ENCODE data around the gene HIVEP3. TPM values are rescaled to one million over a fixed set of nuclear protein-coding genes. Genes with fewer than 3 reads are reported as not detected.

The HIVEP3 gene
- total RNA-seq, 1 donor from 2014 or later, result 11.6 TPM

DNA sequence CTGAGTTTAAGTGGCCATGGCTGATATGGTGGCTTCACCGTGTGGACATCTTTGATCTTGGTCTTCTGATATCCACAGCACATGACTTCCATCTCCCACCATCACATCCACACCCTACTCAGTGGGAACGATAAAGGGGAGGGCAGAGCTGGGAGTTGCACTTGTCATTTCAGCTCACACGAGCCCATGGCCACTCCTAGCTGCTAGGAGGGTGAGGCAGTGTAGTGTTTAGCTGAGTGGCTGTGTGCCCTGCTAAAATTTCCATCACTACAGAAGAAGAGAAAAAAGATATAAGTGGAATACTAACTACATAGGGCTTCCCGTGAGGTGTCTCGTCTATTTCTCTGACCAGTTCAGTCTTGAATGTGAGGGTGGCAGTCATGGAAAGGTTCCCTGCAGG, 310.9 kb downstream of the HIVEP3 start:
- TF ChIP-seq, protein P1, sequence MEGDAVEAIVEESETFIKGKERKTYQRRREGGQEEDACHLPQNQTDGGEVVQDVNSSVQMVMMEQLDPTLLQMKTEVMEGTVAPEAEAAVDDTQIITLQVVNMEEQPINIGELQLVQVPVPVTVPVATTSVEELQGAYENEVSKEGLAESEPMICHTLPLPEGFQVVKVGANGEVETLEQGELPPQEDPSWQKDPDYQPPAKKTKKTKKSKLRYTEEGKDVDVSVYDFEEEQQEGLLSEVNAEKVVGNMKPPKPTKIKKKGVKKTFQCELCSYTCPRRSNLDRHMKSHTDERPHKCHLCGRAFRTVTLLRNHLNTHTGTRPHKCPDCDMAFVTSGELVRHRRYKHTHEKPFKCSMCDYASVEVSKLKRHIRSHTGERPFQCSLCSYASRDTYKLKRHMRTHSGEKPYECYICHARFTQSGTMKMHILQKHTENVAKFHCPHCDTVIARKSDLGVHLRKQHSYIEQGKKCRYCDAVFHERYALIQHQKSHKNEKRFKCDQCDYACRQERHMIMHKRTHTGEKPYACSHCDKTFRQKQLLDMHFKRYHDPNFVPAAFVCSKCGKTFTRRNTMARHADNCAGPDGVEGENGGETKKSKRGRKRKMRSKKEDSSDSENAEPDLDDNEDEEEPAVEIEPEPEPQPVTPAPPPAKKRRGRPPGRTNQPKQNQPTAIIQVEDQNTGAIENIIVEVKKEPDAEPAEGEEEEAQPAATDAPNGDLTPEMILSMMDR (IDR thresholded peaks at IDR 0.05), result no peak
- H3K36me3 ChIP-seq, result no peaks in the 10 kb centered on the region
- DNase-seq (no peak), ATAC-seq (peak; percentile 18 to 37)
- H3K4me1 ChIP-seq, result peaks cover 13% of the 10 kb centered on the region
- no peaks in the 10 kb centered on the region for H3K27me3 ChIP-seq (ENCODE audit: low read depth)
- no peak overlapping the region for H3K27ac ChIP-seq
- H3K4me3 ChIP-seq, result no peak overlapping the region
- no peaks in the 10 kb centered on the region for H3K9me3 ChIP-seq
- intact Hi-C loops (cut with DNase I), result no loop called here

DNA sequence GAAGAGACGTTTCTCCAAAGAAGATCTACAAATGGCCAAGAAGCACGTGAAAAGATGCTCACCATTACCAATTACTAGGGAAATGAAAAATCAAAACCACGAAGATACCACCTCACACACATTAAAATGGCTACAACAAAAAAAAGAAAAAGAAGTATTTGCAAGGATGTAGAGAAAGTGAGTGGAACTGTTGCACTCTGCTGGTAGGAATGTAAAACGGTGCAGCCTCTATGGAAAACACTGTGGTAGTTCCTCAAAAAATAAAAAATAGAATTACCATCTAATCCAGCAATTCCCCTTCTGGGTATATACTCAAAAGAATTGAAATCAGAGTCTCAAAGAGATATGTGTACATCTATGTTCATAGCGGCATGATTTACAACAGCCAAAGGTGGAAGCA, 318.8 kb downstream of the HIVEP3 start:
- H3K4me3 ChIP-seq, result no peak overlapping the region
- no peaks in the 10 kb centered on the region for H3K27me3 ChIP-seq (ENCODE audit: low read depth)
- intact Hi-C loops (cut with DNase I), result no loop called here
- H3K9me3 ChIP-seq, result peaks cover 5% of the 10 kb centered on the region
- TF ChIP-seq, protein P1 (IDR thresholded peaks at IDR 0.05), result peak; percentile 26
- ATAC-seq (no peak), DNase-seq (no peak)
- no peaks in the 10 kb centered on the region for H3K4me1 ChIP-seq
- H3K27ac ChIP-seq, result no peak overlapping the region
- no peaks in the 10 kb centered on the region for H3K36me3 ChIP-seq

DNA sequence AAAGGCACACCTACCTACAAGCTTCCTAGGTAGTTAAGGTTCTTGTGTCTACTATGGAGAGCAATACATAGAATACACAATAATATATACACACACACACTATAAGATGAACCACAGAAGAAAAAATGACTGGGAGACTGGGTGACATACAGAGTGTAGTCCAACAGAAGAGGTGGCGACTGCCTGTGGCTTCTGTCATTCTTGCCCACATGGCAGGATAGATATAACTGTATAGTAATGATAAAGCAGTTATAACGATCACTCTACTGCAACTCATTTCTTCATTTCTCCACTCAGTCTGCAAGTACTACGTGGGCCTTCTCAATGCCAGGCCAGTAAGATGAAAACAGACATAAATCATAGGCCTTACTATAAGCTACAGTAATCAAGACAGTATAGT, 320.4 kb downstream of the HIVEP3 start:
- Histone ChIP-seq H3K4me1 (no peaks in the 10 kb centered on the region), H3K27ac (no peak overlapping the region), H3K9me3 (peaks cover 5% of the 10 kb centered on the region), H3K36me3 (no peaks in the 10 kb centered on the region), H3K4me3 (no peak overlapping the region), H3K27me3 (ENCODE audit: low read depth) (no peaks in the 10 kb centered on the region)
- intact Hi-C loops (cut with DNase I), result no loop called here
- TF ChIP-seq, protein P1 (IDR thresholded peaks at IDR 0.05), result no peak
- no peak for DNase-seq
- no peak for ATAC-seq

DNA sequence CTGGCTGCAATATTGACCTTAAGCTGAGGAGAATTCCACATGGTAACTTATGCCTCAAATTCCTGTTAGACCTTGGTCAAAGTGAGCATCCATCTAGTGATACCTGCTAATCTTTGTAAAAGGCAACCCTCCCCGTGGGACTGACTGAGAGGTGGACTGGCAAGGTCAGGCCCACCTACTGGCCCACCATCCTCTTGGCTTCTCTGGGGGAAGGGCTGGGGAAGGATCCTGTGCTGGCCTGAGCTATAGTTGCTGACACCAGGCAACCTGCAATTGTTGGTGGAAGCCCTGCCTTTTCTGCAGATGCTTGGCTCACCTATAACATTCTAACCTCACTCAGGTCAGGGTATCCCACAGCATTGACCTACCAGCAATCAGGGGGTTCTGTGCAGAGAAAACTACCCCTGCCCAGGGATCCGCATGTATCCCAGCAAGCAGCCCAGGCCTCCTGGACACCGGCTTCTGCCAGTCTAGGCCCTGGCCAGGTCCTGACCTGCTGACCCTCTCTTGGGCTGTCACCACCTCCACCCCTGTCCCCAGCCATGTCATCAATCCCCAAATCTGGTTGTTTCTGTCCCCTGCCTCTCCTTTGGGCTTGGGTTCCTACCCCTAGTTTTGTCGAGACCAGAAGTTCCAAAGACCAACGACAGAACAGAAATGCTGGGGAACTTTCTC, 326.1 kb downstream of the HIVEP3 start:
- H3K9me3 ChIP-seq, result no peaks in the 10 kb centered on the region
- no peak for DNase-seq
- H3K27me3 ChIP-seq (ENCODE audit: low read depth), result no peaks in the 10 kb centered on the region
- H3K4me3 ChIP-seq, result no peak overlapping the region
- intact Hi-C loops (cut with DNase I), result no loop called here
- H3K27ac ChIP-seq, result no peak overlapping the region
- H3K4me1 ChIP-seq, result no peaks in the 10 kb centered on the region
- TF ChIP-seq, protein P1 (IDR thresholded peaks at IDR 0.05), result no peak
- ATAC-seq, result no peak
- H3K36me3 ChIP-seq, result no peaks in the 10 kb centered on the region

DNA sequence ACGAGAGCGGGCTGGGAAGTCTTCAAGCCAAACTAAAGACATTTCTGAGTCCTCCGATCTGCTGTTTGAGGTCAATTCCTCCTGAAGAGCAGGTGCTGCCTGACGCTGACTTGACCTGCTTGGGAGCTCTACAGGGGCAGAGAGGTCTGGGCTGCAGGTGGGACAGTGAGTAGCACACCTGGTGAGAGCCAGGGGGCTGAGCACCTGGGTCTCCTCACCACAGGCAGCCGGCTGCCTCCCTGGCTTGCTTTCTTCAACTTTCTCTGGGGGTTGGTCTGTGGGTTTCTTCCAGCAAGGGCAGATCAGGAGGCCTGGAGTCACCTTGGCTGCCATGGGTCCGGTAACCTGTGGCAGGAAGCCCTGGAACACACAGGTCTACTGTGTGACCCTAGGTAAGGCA, 326.8 kb downstream of the HIVEP3 start:
- Histone ChIP-seq H3K36me3 (no peaks in the 10 kb centered on the region), H3K27me3 (ENCODE audit: low read depth) (no peaks in the 10 kb centered on the region), H3K9me3 (no peaks in the 10 kb centered on the region), H3K4me3 (no peak overlapping the region), H3K27ac (no peak overlapping the region), H3K4me1 (no peaks in the 10 kb centered on the region)
- TF ChIP-seq, protein P1 (IDR thresholded peaks at IDR 0.05), result no peak
- intact Hi-C loops (cut with DNase I), result no loop called here
- DNase-seq, result no peak
- no peak for ATAC-seq
